Activated CD8-positive, alpha-beta memory T cell treated with anti-CD3 and anti-CD28 coated beads, Interleukin-2, amount 10 ng/mL, durations not matched to agents 7 days and 5 days (primary cell): ENCODE results near the gene CORO1C. TPM values are rescaled to one million over a fixed set of nuclear protein-coding genes. Genes with fewer than 3 reads are reported as not detected.

Source experiments
- ATAC-seq: fragments of 150-1000 bp; cut with Tn5 transposase; one replicate; pipeline ENCODE4 v1.10.0; 2021; ENCODE audit warnings: moderate library complexity
- CTCF ChIA-PET: fragments of 350-600 bp; sonication (Branson Sonifier 250); formaldehyde crosslinking; loops from one replicate; lab custom pipeline; 2021; ENCODE audit warnings: antibody characterized with exemption; lab: Charles Lee
- DNase-seq: peaks from one replicate; pipeline ENCODE4 v3.0.0-alpha.2; 2020
- H3K27ac Mint-ChIP-seq: one replicate; pipeline ENCODE4 v1.8.0; 2021; ENCODE audit warnings: mild to moderate bottlenecking, mixed read lengths
- H3K27me3 Mint-ChIP-seq: one replicate; pipeline ENCODE4 v1.8.0; 2021; ENCODE audit warnings: mixed read lengths
- H3K36me3 Mint-ChIP-seq: one replicate; pipeline ENCODE4 v1.8.0; 2021; ENCODE audit warnings: mild to moderate bottlenecking, mixed read lengths
- H3K4me1 Mint-ChIP-seq: one replicate; pipeline ENCODE4 v1.8.0; 2021; ENCODE audit warnings: mixed read lengths
- H3K4me3 Mint-ChIP-seq: one replicate; pipeline ENCODE4 v1.8.0; 2021; ENCODE audit warnings: mild to moderate bottlenecking, moderate library complexity, mixed read lengths
- H3K9me3 Mint-ChIP-seq: one replicate; pipeline ENCODE4 v1.8.0; 2022; ENCODE audit warnings: low read depth, mixed read lengths
- total RNA-seq, 2 experiments: library from RNA; stranded (reverse); gene quantifications; one replicate each; pipeline ENCODE4 v1.2.3, GENCODE V29; 2021

CORO1C gene
- total RNA-seq, 2 experiments from 2014 or later, result 54.3 to 63.0 TPM

GRCh38 chr12:108683906-108684556, 47.3 kb downstream of the CORO1C start:
- ATAC-seq (no peak), DNase-seq (no peak)
- CTCF ChIA-PET, result interaction anchor here (1.5 to 2.9 kb wide), 3 partner anchors 12 to 50 kb away, joined by 4 to 21 read pairs (median 6); partner anchors contain the start of gene SELPLG
- Mint-ChIP-seq H3K27me3 (no peaks in the 10 kb centered on the region), H3K36me3 (peaks cover 4% of the 10 kb centered on the region), H3K9me3 (no peaks in the 10 kb centered on the region), H3K4me3 (no peak overlapping the region), H3K4me1 (peaks cover 31% of the 10 kb centered on the region), H3K27ac (no peak overlapping the region)

GRCh38 chr12:108681317-108681716, 50.0 kb downstream of the CORO1C start:
- no peak for DNase-seq
- CTCF ChIA-PET, result no interaction called here
- Mint-ChIP-seq H3K27me3 (no peaks in the 10 kb centered on the region), H3K4me3 (no peak overlapping the region), H3K36me3 (peaks cover 11% of the 10 kb centered on the region), H3K4me1 (peaks cover 30% of the 10 kb centered on the region), H3K9me3 (no peaks in the 10 kb centered on the region), H3K27ac (no peak overlapping the region)
- ATAC-seq, result no peak

GRCh38 chr12:108679106-108679681, 52.1 kb downstream of the CORO1C start:
- no peaks in the 10 kb centered on the region for H3K27me3 Mint-ChIP-seq
- peaks cover 16% of the 10 kb centered on the region for H3K4me1 Mint-ChIP-seq
- CTCF ChIA-PET, result interaction anchor here (0.8 to 2.1 kb wide), 4 partner anchors 15 to 125 kb away, joined by 3 to 8 read pairs (median 4); no protein-coding TSS in a partner anchor
- no peak for ATAC-seq
- peaks cover 20% of the 10 kb centered on the region for H3K36me3 Mint-ChIP-seq
- no peaks in the 10 kb centered on the region for H3K9me3 Mint-ChIP-seq
- DNase-seq, result no peak
- H3K4me3 Mint-ChIP-seq, result no peak overlapping the region
- H3K27ac Mint-ChIP-seq, result no peak overlapping the region

GRCh38 chr12:108678104-108678730, 53.1 kb downstream of the CORO1C start:
- ATAC-seq, result no peak
- no peak overlapping the region for H3K4me3 Mint-ChIP-seq
- CTCF ChIA-PET, result interaction anchor here (1.4 to 1.9 kb wide), 2 partner anchors 13 kb away, joined by 3 to 5 read pairs; no protein-coding TSS in a partner anchor

GRCh38 chr12:108677381-108677780, 53.9 kb downstream of the CORO1C start:
- ATAC-seq (no peak), DNase-seq (no peak)
- Mint-ChIP-seq H3K4me1 (peaks cover 14% of the 10 kb centered on the region), H3K36me3 (peaks cover 20% of the 10 kb centered on the region), H3K27me3 (no peaks in the 10 kb centered on the region), H3K9me3 (no peaks in the 10 kb centered on the region), H3K27ac (no peak overlapping the region), H3K4me3 (no peak overlapping the region)
- CTCF ChIA-PET, result interaction anchor here (1.4 to 1.9 kb wide), 2 partner anchors 13 to 14 kb away, joined by 3 to 5 read pairs; no protein-coding TSS in a partner anchor

More at GRCh38 chr12:108678104-108678730, 53.1 kb downstream of the CORO1C start:
- no peak for DNase-seq
- no peak overlapping the region for H3K27ac Mint-ChIP-seq
- peaks cover 14% of the 10 kb centered on the region for H3K4me1 Mint-ChIP-seq
- peaks cover 20% of the 10 kb centered on the region for H3K36me3 Mint-ChIP-seq
- no peaks in the 10 kb centered on the region for H3K27me3 Mint-ChIP-seq
- no peaks in the 10 kb centered on the region for H3K9me3 Mint-ChIP-seq

- Mint-ChIP-seq H3K9me3 (no peaks in the 10 kb centered on the region), H3K4me1 (peaks cover 14% of the 10 kb centered on the region), H3K36me3 (peaks cover 20% of the 10 kb centered on the region), H3K27me3 (no peaks in the 10 kb centered on the region), H3K27ac (no peak overlapping the region), H3K4me3 (no peak overlapping the region)
- ATAC-seq (no peak), DNase-seq (no peak)
- CTCF ChIA-PET, result interaction anchor here (1.4 to 1.9 kb wide), 2 partner anchors 12 to 14 kb away, joined by 3 to 5 read pairs; no protein-coding TSS in a partner anchor
Observed at GRCh38 chr12:108676707-108677106, 54.6 kb downstream of the CORO1C start.

GRCh38 chr12:108675792-108676191, 55.5 kb downstream of the CORO1C start:
- no peak overlapping the region for H3K27ac Mint-ChIP-seq
- DNase-seq (no peak), ATAC-seq (no peak)
- no peak overlapping the region for H3K4me3 Mint-ChIP-seq
- CTCF ChIA-PET, result interaction anchor here (1.0 kb wide), 1 partner anchor 11 kb away, joined by 3 read pairs; no protein-coding TSS in a partner anchor
- H3K9me3 Mint-ChIP-seq, result no peaks in the 10 kb centered on the region
- H3K36me3 Mint-ChIP-seq, result peaks cover 17% of the 10 kb centered on the region
- no peaks in the 10 kb centered on the region for H3K27me3 Mint-ChIP-seq
- peaks cover 8% of the 10 kb centered on the region for H3K4me1 Mint-ChIP-seq

- no peak for ATAC-seq
- CTCF ChIA-PET, result interaction anchor here (1.9 to 12.8 kb wide), 2 partner anchors 54 to 131 kb away, joined by 6 to 203 read pairs; no protein-coding TSS in a partner anchor
- H3K9me3 Mint-ChIP-seq, result no peaks in the 10 kb centered on the region
- H3K27ac Mint-ChIP-seq, result no peak overlapping the region
- no peak overlapping the region for H3K4me3 Mint-ChIP-seq
- no peaks in the 10 kb centered on the region for H3K4me1 Mint-ChIP-seq
- H3K27me3 Mint-ChIP-seq, result no peaks in the 10 kb centered on the region
- no peak for DNase-seq
- peaks cover 11% of the 10 kb centered on the region for H3K36me3 Mint-ChIP-seq
Observed at GRCh38 chr12:108672054-108672453, 59.3 kb downstream of the CORO1C start.

- DNase-seq, result no peak
- no peaks in the 10 kb centered on the region for H3K27me3 Mint-ChIP-seq
- H3K4me1 Mint-ChIP-seq, result no peaks in the 10 kb centered on the region
- H3K4me3 Mint-ChIP-seq, result no peak overlapping the region
- ATAC-seq, result no peak
- H3K36me3 Mint-ChIP-seq, result peaks cover 9% of the 10 kb centered on the region
- CTCF ChIA-PET, result interaction anchor here (12.8 kb wide), 1 partner anchor 132 kb away, joined by 203 read pairs; no protein-coding TSS in a partner anchor
- H3K9me3 Mint-ChIP-seq, result no peaks in the 10 kb centered on the region
- no peak overlapping the region for H3K27ac Mint-ChIP-seq
Observed at GRCh38 chr12:108671110-108671509, 60.2 kb downstream of the CORO1C start.

- no peak overlapping the region for H3K27ac Mint-ChIP-seq
- CTCF ChIA-PET, result interaction anchor here (1.7 to 12.8 kb wide), 3 partner anchors 15 to 280 kb away, joined by 5 to 203 read pairs (median 17); no protein-coding TSS in a partner anchor
Observed at GRCh38 chr12:108670066-108670631, 61.2 kb downstream of the CORO1C start.

GRCh38 chr12:108668542-108668941, 62.8 kb downstream of the CORO1C start:
- CTCF ChIA-PET, result interaction anchor here (1.1 to 12.8 kb wide), 5 partner anchors 17 to 282 kb away, joined by 3 to 203 read pairs (median 5); no protein-coding TSS in a partner anchor
- Mint-ChIP-seq H3K9me3 (no peaks in the 10 kb centered on the region), H3K27me3 (no peaks in the 10 kb centered on the region), H3K27ac (no peak overlapping the region), H3K4me3 (no peak overlapping the region), H3K4me1 (peaks cover 16% of the 10 kb centered on the region), H3K36me3 (no peaks in the 10 kb centered on the region)
- ATAC-seq (no peak), DNase-seq (no peak)

More at GRCh38 chr12:108670066-108670631, 61.2 kb downstream of the CORO1C start:
- Mint-ChIP-seq H3K36me3 (peaks cover 4% of the 10 kb centered on the region), H3K4me1 (peaks cover 2% of the 10 kb centered on the region), H3K9me3 (no peaks in the 10 kb centered on the region), H3K4me3 (no peak overlapping the region), H3K27me3 (no peaks in the 10 kb centered on the region)
- DNase-seq (no peak), ATAC-seq (no peak)

GRCh38 chr12:108668063-108668462, 63.3 kb downstream of the CORO1C start:
- no peak overlapping the region for H3K27ac Mint-ChIP-seq
- no peak for DNase-seq
- H3K27me3 Mint-ChIP-seq, result no peaks in the 10 kb centered on the region
- peaks cover 19% of the 10 kb centered on the region for H3K4me1 Mint-ChIP-seq
- no peak overlapping the region for H3K4me3 Mint-ChIP-seq
- CTCF ChIA-PET, result interaction anchor here (1.1 to 12.8 kb wide), 4 partner anchors 25 to 282 kb away, joined by 3 to 203 read pairs (median 10); no protein-coding TSS in a partner anchor
- H3K36me3 Mint-ChIP-seq, result no peaks in the 10 kb centered on the region
- H3K9me3 Mint-ChIP-seq, result no peaks in the 10 kb centered on the region
- no peak for ATAC-seq
